Parathyroid adenoma (tissue), 2 donors: ENCODE results near the gene ZP1.

Source experiments
- H2AFZ ChIP-seq: fragments of 300-600 bp; sonication (generic); one replicate; pipeline ENCODE4 v1.7.0; 2017; ENCODE audit warnings: antibody characterized with exemption, mild to moderate bottlenecking
- H3K27ac ChIP-seq: fragments of 300-600 bp; sonication (generic); one replicate; pipeline ENCODE4 v1.7.0; 2017
- H3K27me3 ChIP-seq: fragments of 300-600 bp; sonication (generic); one replicate; pipeline ENCODE4 v1.7.0; 2017; ENCODE audit warnings: low read length; ENCODE audit not compliant: control insufficient read depth, insufficient read depth
- H3K36me3 ChIP-seq: fragments of 300-600 bp; sonication (generic); one replicate; pipeline ENCODE4 v1.7.0; 2017; ENCODE audit warnings: low read length; ENCODE audit not compliant: control insufficient read depth, insufficient read depth
- H3K4me1 ChIP-seq: fragments of 300-600 bp; sonication (generic); one replicate; pipeline ENCODE4 v1.7.0; 2017; ENCODE audit warnings: control low read depth
- H3K4me2 ChIP-seq: fragments of 300-600 bp; sonication (generic); one replicate; pipeline ENCODE4 v1.7.0; 2017; ENCODE audit warnings: low read length
- H3K4me3 ChIP-seq: fragments of 300-600 bp; sonication (generic); one replicate; pipeline ENCODE4 v1.7.0; 2017; ENCODE audit warnings: low read depth, low read length
- H3K79me2 ChIP-seq: fragments of 300-600 bp; sonication (generic); one replicate; pipeline ENCODE4 v1.7.0; 2017; ENCODE audit warnings: control low read depth
- H3K9ac ChIP-seq: fragments of 300-600 bp; sonication (generic); one replicate; pipeline ENCODE4 v1.7.0; 2017; ENCODE audit warnings: mild to moderate bottlenecking
- H3K9me3 ChIP-seq: fragments of 300-600 bp; sonication (generic); one replicate; pipeline ENCODE4 v1.7.0; 2017; ENCODE audit warnings: low read length; ENCODE audit not compliant: control insufficient read depth
- CTCF ChIP-seq: fragments of 300-600 bp; sonication (generic); IDR thresholded peaks from one replicate; pipeline ENCODE4 v1.7.0; 2017; ENCODE audit warnings: antibody characterized with exemption, mild to moderate bottlenecking
- donor health status: primary hyperparathyroidism.

The ZP1 gene

GRCh38 chr11:60857378-60858232 is 9.7 kb upstream of the ZP1 start:
- no peak overlapping the region for H3K9ac ChIP-seq
- no peaks in the 10 kb centered on the region for H3K4me1 ChIP-seq
- TF ChIP-seq CTCF = no peak
- H3K27me3 ChIP-seq = no peaks in the 10 kb centered on the region
- no peak overlapping the region for H3K4me3 ChIP-seq
- H3K79me2 ChIP-seq = no peaks in the 10 kb centered on the region
- no peak overlapping the region for H3K4me2 ChIP-seq
- H3K36me3 ChIP-seq = no peaks in the 10 kb centered on the region
- no peaks in the 10 kb centered on the region for H3K9me3 ChIP-seq
- H2AFZ ChIP-seq = no peak overlapping the region
- H3K27ac ChIP-seq = no peak overlapping the region

GRCh38 chr11:60858236-60858635 is 9.1 kb upstream of the ZP1 start:
- H3K9ac ChIP-seq = no peak overlapping the region
- H3K4me1 ChIP-seq = no peaks in the 10 kb centered on the region
- no peaks in the 10 kb centered on the region for H3K27me3 ChIP-seq
- no peak overlapping the region for H3K27ac ChIP-seq
- H3K4me3 ChIP-seq = no peak overlapping the region
- H3K79me2 ChIP-seq = no peaks in the 10 kb centered on the region
- no peak overlapping the region for H2AFZ ChIP-seq
- no peaks in the 10 kb centered on the region for H3K36me3 ChIP-seq
- TF ChIP-seq CTCF = no peak
- H3K4me2 ChIP-seq = no peak overlapping the region
- H3K9me3 ChIP-seq = no peaks in the 10 kb centered on the region

DNA sequence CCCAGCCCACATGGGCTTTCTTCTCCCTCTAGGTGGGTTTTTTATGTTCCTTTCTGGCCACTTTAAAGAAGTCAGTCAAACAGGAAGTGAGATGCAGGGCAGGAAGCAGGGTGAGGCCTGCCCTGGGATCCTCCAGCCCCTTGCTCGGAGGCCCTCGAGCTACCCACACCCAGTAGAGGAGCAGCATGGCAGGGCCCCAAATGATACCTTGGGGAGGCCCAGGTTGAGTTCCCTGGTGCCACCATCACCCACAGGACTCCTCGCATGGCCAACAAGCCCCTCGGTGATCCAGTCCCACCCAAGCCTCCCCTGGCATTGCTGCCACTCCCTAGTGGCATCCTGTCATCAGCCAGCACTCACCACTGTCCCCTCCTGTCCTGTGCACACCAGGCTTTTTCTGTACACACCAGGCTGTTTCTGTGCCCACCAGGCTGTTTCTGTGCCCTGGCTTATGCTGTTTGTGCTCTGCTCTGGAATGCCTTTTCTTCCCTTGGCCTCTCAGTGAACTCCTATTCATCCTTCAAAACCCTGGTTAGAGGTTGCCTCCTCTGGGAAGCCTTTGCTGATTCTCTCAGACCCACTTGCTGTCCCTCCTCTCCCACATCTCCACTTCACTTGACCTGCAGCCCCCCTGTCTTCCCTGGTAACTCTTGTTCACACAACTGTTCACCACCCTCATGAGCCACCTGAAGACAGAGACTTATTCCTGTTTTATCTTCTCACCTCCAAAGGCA is 8.4 kb upstream of the ZP1 start:
- Histone ChIP-seq H3K27ac (no peak overlapping the region), H3K36me3 (no peaks in the 10 kb centered on the region), H3K27me3 (no peaks in the 10 kb centered on the region), H3K4me3 (no peak overlapping the region), H3K9ac (no peak overlapping the region), H3K9me3 (no peaks in the 10 kb centered on the region), H3K4me2 (no peak overlapping the region), H3K79me2 (no peaks in the 10 kb centered on the region), H2AFZ (no peak overlapping the region), H3K4me1 (no peaks in the 10 kb centered on the region)
- no peak for TF ChIP-seq CTCF

- Histone ChIP-seq H3K79me2 (no peaks in the 10 kb centered on the region), H3K27me3 (no peaks in the 10 kb centered on the region), H3K36me3 (no peaks in the 10 kb centered on the region), H3K9ac (no peak overlapping the region), H3K9me3 (no peaks in the 10 kb centered on the region), H3K4me3 (no peak overlapping the region), H3K27ac (no peak overlapping the region), H2AFZ (no peak overlapping the region), H3K4me1 (peaks cover 2% of the 10 kb centered on the region), H3K4me2 (no peak overlapping the region)
- no peak for TF ChIP-seq CTCF
These were observed 7.6 kb upstream of the ZP1 start for GRCh38 chr11:60859616-60860250.
